Measurements from ENCODE around the gene CHST11. TPM values are rescaled to one million over a fixed set of nuclear protein-coding genes. Genes with fewer than 3 reads are reported as not detected.

The CHST11 gene
- total RNA-seq, 1 experiment from 2014 or later: 0.25 TPM

DNA sequence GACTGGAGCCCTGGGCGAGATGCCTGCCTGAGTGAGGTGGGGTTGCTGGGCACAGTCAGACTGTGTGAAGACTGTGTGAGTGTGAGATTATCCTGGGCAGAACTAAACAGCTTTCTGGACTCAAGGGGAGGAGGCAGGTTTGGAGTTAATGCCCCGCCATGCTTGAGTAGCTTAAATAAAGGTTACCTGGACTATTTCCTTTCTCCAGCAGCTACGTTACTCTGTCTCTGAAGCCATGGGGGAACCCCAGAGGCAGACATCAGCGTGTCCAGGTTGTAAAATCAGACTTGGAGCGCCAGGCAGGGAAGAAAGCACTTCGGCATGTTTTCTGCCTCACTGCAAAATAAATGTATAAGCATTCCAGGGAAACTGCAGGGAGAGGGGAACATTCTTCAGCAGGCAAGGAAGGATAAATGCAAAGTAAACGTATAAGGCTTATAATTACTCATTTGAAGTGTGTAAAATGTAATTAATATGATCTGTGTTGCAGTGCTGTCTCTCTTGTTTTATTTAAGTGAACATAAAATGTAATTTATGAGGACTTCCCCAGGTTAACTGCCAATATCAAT, 129.7 kb downstream of the CHST11 start:
- no peaks in the 10 kb centered on the region for H3K9me3 ChIP-seq
- ChIA-PET CTCF (no interaction called here), POLR2A (no interaction called here)
- intact Hi-C loops (cut with micrococcal nuclease; ENCODE audit: unreplicated experiment): no loop called here
- TF ChIP-seq CTCF (IDR thresholded peaks at IDR 0.05; ENCODE audit: insufficient read depth in 1 of 2, low read depth in 1 of 2, low read length in 1 of 2, severe bottlenecking in 1 of 2, unreplicated experiment in 1 of 2): no peak
- H3K4me1 ChIP-seq: no peaks in the 10 kb centered on the region
- no peak overlapping the region for H3K4me3 ChIP-seq (ENCODE audit: low read depth, low read length)
- Mint-ChIP-seq H3K27me3 (ENCODE audit: insufficient read depth, unreplicated experiment) (peaks cover 15% of the 10 kb centered on the region), H3K4me1 (ENCODE audit: low read depth, unreplicated experiment) (no peaks in the 10 kb centered on the region), H3K9me3 (ENCODE audit: unreplicated experiment) (no peaks in the 10 kb centered on the region), H3K36me3 (ENCODE audit: insufficient read depth, unreplicated experiment) (no peaks in the 10 kb centered on the region), H3K4me3 (ENCODE audit: unreplicated experiment) (no peak overlapping the region), H3K27ac (ENCODE audit: unreplicated experiment) (no peak overlapping the region)
- H3K36me3 ChIP-seq (ENCODE audit: control insufficient read depth, insufficient read depth, low read length): no peaks in the 10 kb centered on the region
- no peaks in the 10 kb centered on the region for H3K27me3 ChIP-seq (replicated peaks; ENCODE audit: control insufficient read depth, insufficient read depth, low read length)
- no peak for DNase-seq
- BruUV-seq (replicated peaks): no TSS peak

DNA sequence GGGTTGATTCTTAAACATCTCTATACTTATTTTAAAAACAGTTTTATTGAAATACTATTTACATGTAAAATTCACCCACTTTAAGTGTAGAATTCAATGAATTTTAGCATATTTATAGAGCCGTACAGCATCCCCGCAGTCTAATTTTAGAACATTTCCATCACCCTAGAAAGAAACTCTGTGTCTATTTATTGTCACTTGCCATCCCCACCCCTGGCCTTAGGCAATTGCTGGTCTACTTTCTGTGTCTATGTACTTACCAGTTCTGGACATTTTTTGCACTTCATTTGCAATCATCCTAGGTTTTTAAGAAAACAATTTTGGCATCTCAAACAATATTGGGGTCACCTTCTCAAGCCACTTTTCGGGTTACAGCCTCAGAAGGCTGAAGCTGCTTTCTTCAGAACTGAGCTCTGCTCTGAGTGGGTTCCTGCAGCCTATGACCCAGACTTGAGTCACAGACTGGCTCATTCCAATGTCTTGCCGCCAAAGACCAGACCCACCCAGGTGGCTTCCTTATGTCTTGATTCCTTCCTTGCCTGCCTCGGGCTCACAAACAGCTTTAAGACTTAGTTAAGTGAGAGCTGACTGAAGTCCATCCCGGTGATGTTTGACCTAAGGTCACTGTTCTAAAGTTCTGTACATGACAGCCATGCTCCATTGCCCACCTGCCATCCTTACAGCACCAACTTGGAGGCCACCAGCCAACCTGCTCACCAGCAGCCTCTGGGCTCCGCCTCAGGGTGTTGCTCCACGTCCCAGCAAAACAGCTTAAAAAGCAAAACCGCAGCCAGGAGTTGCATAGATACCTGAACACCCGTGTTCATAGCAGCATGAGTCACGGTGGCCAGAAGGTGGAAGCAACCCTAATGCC, 131.5 kb downstream of the CHST11 start:
- H3K4me1 ChIP-seq: no peaks in the 10 kb centered on the region
- H3K9me3 Mint-ChIP-seq (ENCODE audit: unreplicated experiment): no peaks in the 10 kb centered on the region
- no peaks in the 10 kb centered on the region for H3K4me1 Mint-ChIP-seq (ENCODE audit: low read depth, unreplicated experiment)
- H3K36me3 ChIP-seq (ENCODE audit: control insufficient read depth, insufficient read depth, low read length): no peaks in the 10 kb centered on the region
- no peak overlapping the region for H3K27ac Mint-ChIP-seq (ENCODE audit: unreplicated experiment)
- no peak for DNase-seq
- POLR2A ChIA-PET: no interaction called here
- no peaks in the 10 kb centered on the region for H3K27me3 ChIP-seq (replicated peaks; ENCODE audit: control insufficient read depth, insufficient read depth, low read length)
- CTCF ChIA-PET: no interaction called here
- no TSS peak for BruUV-seq (replicated peaks)
- no peak overlapping the region for H3K4me3 Mint-ChIP-seq (ENCODE audit: unreplicated experiment)
- no peaks in the 10 kb centered on the region for H3K36me3 Mint-ChIP-seq (ENCODE audit: insufficient read depth, unreplicated experiment)
- no peak for TF ChIP-seq CTCF (IDR thresholded peaks at IDR 0.05; ENCODE audit: insufficient read depth in 1 of 2, low read depth in 1 of 2, low read length in 1 of 2, severe bottlenecking in 1 of 2, unreplicated experiment in 1 of 2)
- intact Hi-C loops (cut with micrococcal nuclease; ENCODE audit: unreplicated experiment): no loop called here
- no peak overlapping the region for H3K4me3 ChIP-seq (ENCODE audit: low read depth, low read length)
- H3K9me3 ChIP-seq: no peaks in the 10 kb centered on the region
- peaks cover 14% of the 10 kb centered on the region for H3K27me3 Mint-ChIP-seq (ENCODE audit: insufficient read depth, unreplicated experiment)

DNA sequence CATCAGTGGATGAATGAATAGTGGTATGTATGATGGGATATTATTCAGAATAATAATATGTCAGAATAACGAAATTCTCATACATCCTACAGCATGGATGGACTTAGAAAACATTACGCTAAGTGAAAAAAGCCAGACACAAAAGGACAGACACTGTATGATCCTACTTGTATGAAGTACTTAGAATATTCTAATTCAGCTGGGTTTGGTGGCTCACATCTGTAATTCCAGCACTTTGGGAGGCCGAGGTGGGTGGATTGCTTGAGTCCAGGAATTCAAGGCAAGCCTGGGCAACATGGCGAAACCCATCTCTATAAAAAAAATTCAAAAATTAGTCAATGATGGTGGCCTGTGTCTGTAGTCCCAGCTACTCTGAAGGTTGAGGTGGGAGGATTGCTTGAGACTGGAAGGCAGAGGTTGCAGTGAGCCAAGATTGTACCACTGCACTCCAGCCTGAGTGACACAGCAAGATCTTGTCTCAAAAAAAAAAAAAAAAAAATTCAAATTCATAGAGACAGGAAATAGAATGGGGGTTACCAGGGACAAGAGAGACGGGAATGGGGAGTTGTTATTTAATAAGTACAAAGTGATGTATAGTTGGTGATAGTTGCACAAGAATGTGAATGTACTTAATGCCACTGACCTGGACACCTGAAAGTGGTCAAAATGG, 132.3 kb downstream of the CHST11 start:
- Mint-ChIP-seq H3K4me3 (ENCODE audit: unreplicated experiment) (no peak overlapping the region), H3K4me1 (ENCODE audit: low read depth, unreplicated experiment) (no peaks in the 10 kb centered on the region), H3K9me3 (ENCODE audit: unreplicated experiment) (no peaks in the 10 kb centered on the region), H3K27me3 (ENCODE audit: insufficient read depth, unreplicated experiment) (peaks cover 19% of the 10 kb centered on the region), H3K36me3 (ENCODE audit: insufficient read depth, unreplicated experiment) (no peaks in the 10 kb centered on the region), H3K27ac (ENCODE audit: unreplicated experiment) (no peak overlapping the region)
- BruUV-seq (replicated peaks): no TSS peak
- Histone ChIP-seq H3K36me3 (ENCODE audit: control insufficient read depth, insufficient read depth, low read length) (no peaks in the 10 kb centered on the region), H3K27me3 (replicated peaks; ENCODE audit: control insufficient read depth, insufficient read depth, low read length) (no peaks in the 10 kb centered on the region), H3K9me3 (no peaks in the 10 kb centered on the region), H3K4me3 (ENCODE audit: low read depth, low read length) (no peak overlapping the region), H3K4me1 (no peaks in the 10 kb centered on the region)
- ChIA-PET POLR2A (no interaction called here), CTCF (no interaction called here)
- no peak for DNase-seq
- no peak for TF ChIP-seq CTCF (IDR thresholded peaks at IDR 0.05; ENCODE audit: insufficient read depth in 1 of 2, low read depth in 1 of 2, low read length in 1 of 2, severe bottlenecking in 1 of 2, unreplicated experiment in 1 of 2)
- intact Hi-C loops (cut with micrococcal nuclease; ENCODE audit: unreplicated experiment): no loop called here

Measured in Caco-2 (cell line).